Activated T-helper 1 cell treated with anti-CD3 and anti-CD28 coated beads, Interleukin-2, amount 50 U/mL, for 16 hours (primary cell): ENCODE data around the gene SERAC1.

ENCODE experiments used
- DNase-seq, 2 donors: peaks; one replicate each; pipeline ENCODE4 v3.0.0-alpha.2; 2020; ENCODE audit warnings: low read depth in 1 of 2, low spot score in 1 of 2

SERAC1 gene

GRCh38 chr6:158124288-158124687, 43.8 kb downstream of the SERAC1 start:
- DNase-seq: no peak

GRCh38 chr6:158122048-158122447, 46.0 kb downstream of the SERAC1 start:
- DNase-seq: no peak

- DNase-seq: no peak
Observed at GRCh38 chr6:158121335-158121734, 46.7 kb downstream of the SERAC1 start.

GRCh38 chr6:158118886-158119285, 49.2 kb downstream of the SERAC1 start:
- DNase-seq: no peak

- no peak for DNase-seq
Observed at GRCh38 chr6:158115508-158115907, 52.6 kb downstream of the SERAC1 start.

- no peak for DNase-seq
Observed at GRCh38 chr6:158115102-158115501, 53.0 kb downstream of the SERAC1 start.

GRCh38 chr6:158113802-158114201, 54.3 kb downstream of the SERAC1 start:
- no peak for DNase-seq

- DNase-seq: no peak
Observed at GRCh38 chr6:158111987-158112386, 56.1 kb downstream of the SERAC1 start.

- DNase-seq: no peak
Observed at GRCh38 chr6:158110986-158111385, 57.1 kb downstream of the SERAC1 start.

- no peak for DNase-seq
Observed at GRCh38 chr6:158109748-158110147, 58.3 kb downstream of the SERAC1 start.

- no peak for DNase-seq
Observed at GRCh38 chr6:158104696-158105095, 63.4 kb downstream of the SERAC1 start.

GRCh38 chr6:158103228-158103627, 64.8 kb downstream of the SERAC1 start:
- no peak for DNase-seq

- no peak for DNase-seq
Observed at GRCh38 chr6:158095671-158096070, 72.4 kb downstream of the SERAC1 start.

- no peak for DNase-seq
Observed at GRCh38 chr6:158095031-158095430, 73.0 kb downstream of the SERAC1 start.

GRCh38 chr6:158092806-158093205, 75.3 kb downstream of the SERAC1 start:
- no peak for DNase-seq

GRCh38 chr6:158087224-158087867, 80.7 kb downstream of the SERAC1 start:
- DNase-seq: no peak

- no peak for DNase-seq
Observed at GRCh38 chr6:158086504-158087223, 81.4 kb downstream of the SERAC1 start.

GRCh38 chr6:158086054-158086503, 82.0 kb downstream of the SERAC1 start:
- no peak for DNase-seq

GRCh38 chr6:158085261-158086053, 82.6 kb downstream of the SERAC1 start:
- DNase-seq: no peak

GRCh38 chr6:158083455-158084325, 84.4 kb downstream of the SERAC1 start:
- no peak for DNase-seq

- no peak for DNase-seq
Observed at GRCh38 chr6:158081657-158081935, 86.5 kb downstream of the SERAC1 start.
